DMS153 treated with DMSO at 0.1 percent for 48 hours (cell line): Measurements from ENCODE around the gene UXS1.

ENCODE experiments used
- DNase-seq: peaks from one replicate; lab custom pipeline; 2025; ENCODE audit not compliant: unreplicated experiment; lab: John Stamatoyannopoulos, UW

Gene UXS1

GRCh38 chr2:106090916-106091618 is 103.0 kb downstream of the UXS1 start:
- DNase-seq = no peak

GRCh38 chr2:106089611-106090010 is 104.5 kb downstream of the UXS1 start:
- no peak for DNase-seq

GRCh38 chr2:106085181-106085940 is 108.7 kb downstream of the UXS1 start:
- no peak for DNase-seq

GRCh38 chr2:106080959-106081358 is 113.1 kb downstream of the UXS1 start:
- DNase-seq = no peak

- DNase-seq = no peak
These were observed 116.0 kb downstream of the UXS1 start for GRCh38 chr2:106078096-106078495.

GRCh38 chr2:106076941-106077340 is 117.2 kb downstream of the UXS1 start:
- DNase-seq = no peak

- no peak for DNase-seq
These were observed 119.1 kb downstream of the UXS1 start for GRCh38 chr2:106075048-106075447.

- DNase-seq = no peak
These were observed 120.3 kb downstream of the UXS1 start for GRCh38 chr2:106073678-106074406.

- DNase-seq = no peak
These were observed 123.9 kb downstream of the UXS1 start for GRCh38 chr2:106070181-106070580.

- no peak for DNase-seq
These were observed 125.7 kb downstream of the UXS1 start for GRCh38 chr2:106068451-106068850.

- no peak for DNase-seq
These were observed 127.9 kb downstream of the UXS1 start for GRCh38 chr2:106065983-106066820.

- no peak for DNase-seq
These were observed 128.7 kb downstream of the UXS1 start for GRCh38 chr2:106065268-106065982.

- no peak for DNase-seq
These were observed 130.9 kb downstream of the UXS1 start for GRCh38 chr2:106063181-106063580.

- DNase-seq = no peak
These were observed 131.5 kb downstream of the UXS1 start for GRCh38 chr2:106062627-106063026.

- no peak for DNase-seq
These were observed 132.3 kb downstream of the UXS1 start for GRCh38 chr2:106061611-106062349.

GRCh38 chr2:106059416-106060065 is 134.6 kb downstream of the UXS1 start:
- no peak for DNase-seq

GRCh38 chr2:106058469-106059137 is 135.5 kb downstream of the UXS1 start:
- DNase-seq = no peak

GRCh38 chr2:106057206-106057605 is 136.9 kb downstream of the UXS1 start:
- DNase-seq = no peak
